Endothelial cell of umbilical vein (primary cell): ENCODE results near the gene ATP10B. TPM values are rescaled to one million over a fixed set of nuclear protein-coding genes. Genes with fewer than 3 reads are reported as not detected.

Experiments used
- BruUV-seq: library from RNA; stranded (reverse); fragments of 400-500 nt; replicated peaks from 2 replicates; lab custom pipeline; 2021; lab: Mats Ljungman, UMichigan
- CTCF ChIA-PET: fragments of 300-600, 350-600 bp; sonication (Branson Sonifier 250); formaldehyde crosslinking; loops from one replicate; lab custom pipeline; 2021; ENCODE audit warnings: antibody characterized with exemption, inconsistent platforms; lab: Charles Lee
- POLR2A ChIA-PET: fragments of 300-600, 350-600 bp; sonication (Branson Sonifier 250); formaldehyde crosslinking; loops from one replicate; lab custom pipeline; 2021; ENCODE audit warnings: antibody characterized with exemption, inconsistent platforms; lab: Charles Lee
- DNase-seq: peaks from one replicate; pipeline ENCODE4 v3.0.0-alpha.2; 2011; ENCODE audit warnings: low read depth, low spot score
- FAIRE-seq: peaks from 2 replicates; lab custom pipeline; 2011; peaks lifted over from hg19 to GRCh38; lab: Jason Lieb, UNC
- H2AFZ ChIP-seq: 2 replicates; pipeline ENCODE4 v1.6.0; 2012; ENCODE audit warnings: low read depth, low read length, control low read depth, inconsistent platforms
- H3K27ac ChIP-seq: 2 replicates; pipeline ENCODE4 v1.5.1; 2011; ENCODE audit warnings: low read depth, mild to moderate bottlenecking, control low read depth, low read length, moderate library complexity; ENCODE audit not compliant: insufficient read depth
- H3K27me3 ChIP-seq, 2 experiments: 2 replicates each; pipeline versions ENCODE4 v1.6.0 to v1.6.1; 2011; ENCODE audit warnings: low read length in 2 of 2, mixed read lengths in 1 of 2; ENCODE audit not compliant: control insufficient read depth in 2 of 2, insufficient read depth in 2 of 2
- H3K36me3 ChIP-seq, 2 experiments: 2 replicates in 1 of 2; 3 replicates in 1 of 2; pipeline ENCODE4 v1.5.1; 2011; ENCODE audit warnings: low read length in 2 of 2, mild to moderate bottlenecking in 1 of 2, moderate library complexity in 1 of 2; ENCODE audit not compliant: control insufficient read depth in 2 of 2, insufficient read depth in 2 of 2; ENCODE audit errors: extremely low read depth in 1 of 2
- H3K4me1 ChIP-seq: 3 replicates; pipeline ENCODE4 v1.5.1; 2011; ENCODE audit warnings: mild to moderate bottlenecking, low read length; ENCODE audit not compliant: control insufficient read depth, insufficient read depth; ENCODE audit errors: extremely low read depth
- H3K4me2 ChIP-seq: 2 replicates; pipeline ENCODE4 v1.6.1; 2011; ENCODE audit warnings: low read length, control low read depth, mixed read lengths; ENCODE audit not compliant: insufficient read depth
- H3K4me3 ChIP-seq, 3 experiments: fragments of 200-600 bp in 1 of 3; sonication (generic), shearing (Covaris generic) in 1 of 3; replicated peaks in 1 of 3; 2 replicates each; pipeline ENCODE4 v1.5.1; 2011 to 2016; ENCODE audit warnings: control low read depth in 3 of 3, low read length in 3 of 3, mild to moderate bottlenecking in 2 of 3, inconsistent platforms in 1 of 3, low read depth in 1 of 3, moderate library complexity in 1 of 3; ENCODE audit not compliant: insufficient read depth in 1 of 3
- H3K79me2 ChIP-seq: 2 replicates; pipeline ENCODE4 v1.6.0; 2012; ENCODE audit warnings: low read length, inconsistent platforms; ENCODE audit not compliant: control insufficient read depth, insufficient read depth
- H3K9ac ChIP-seq: replicated peaks from 2 replicates; pipeline ENCODE3; 2011; ENCODE audit warnings: low read length, control low read depth; ENCODE audit not compliant: insufficient read depth; ENCODE audit errors: extremely low read depth
- H3K9me1 ChIP-seq: replicated peaks from 3 replicates; pipeline ENCODE4 v1.6.0; 2011; ENCODE audit warnings: mild to moderate bottlenecking, low read length; ENCODE audit not compliant: control insufficient read depth, insufficient read depth; ENCODE audit errors: extremely low read depth
- H3K9me3 ChIP-seq: replicated peaks from 2 replicates; pipeline ENCODE4 v1.5.1; 2012; ENCODE audit warnings: low read length, inconsistent platforms; ENCODE audit not compliant: control insufficient read depth, insufficient read depth
- H4K20me1 ChIP-seq: replicated peaks from 2 replicates; pipeline ENCODE3; 2011; ENCODE audit warnings: mild to moderate bottlenecking, low read length; ENCODE audit not compliant: control insufficient read depth, insufficient read depth; ENCODE audit errors: extremely low read depth
- EZH2 ChIP-seq: IDR thresholded peaks from 2 replicates; pipeline ENCODE4 v1.6.1; 2012; ENCODE audit warnings: borderline replicate concordance, low read depth, mild to moderate bottlenecking, moderate library complexity, low read length, inconsistent platforms; ENCODE audit not compliant: severe bottlenecking
- FOS ChIP-seq: IDR thresholded peaks from 2 replicates; pipeline ENCODE4 v1.6.1; 2011; ENCODE audit warnings: mild to moderate bottlenecking, low read length, moderate library complexity, borderline replicate concordance; ENCODE audit not compliant: insufficient read depth
- GATA2 ChIP-seq: IDR thresholded peaks from 2 replicates; pipeline ENCODE4 v1.7.0; 2011; ENCODE audit warnings: low read depth, mild to moderate bottlenecking, moderate library complexity, mixed read lengths, low read length; ENCODE audit not compliant: insufficient read length, insufficient read depth
- JUN ChIP-seq: IDR thresholded peaks from 2 replicates; pipeline ENCODE4 v1.6.1; 2011; ENCODE audit warnings: borderline replicate concordance, low read depth; ENCODE audit not compliant: insufficient read length, insufficient read depth
- MYC ChIP-seq: IDR thresholded peaks from one replicate; pipeline ENCODE4 v1.6.1; 2011; ENCODE audit warnings: mild to moderate bottlenecking, low read depth, low read length
- POLR2A ChIP-seq: IDR thresholded peaks from 2 replicates; pipeline ENCODE4 v1.6.1; 2012; ENCODE audit warnings: low read depth, mild to moderate bottlenecking, control low read depth, low read length
- POLR2AphosphoS5 ChIP-seq: IDR thresholded peaks from 2 replicates; pipeline ENCODE4 v1.6.1; 2012; ENCODE audit warnings: low read depth, mild to moderate bottlenecking, control low read depth, low read length, moderate library complexity; ENCODE audit not compliant: insufficient read depth
- dilution Hi-C: fragments of 300-500 bp; cut with MboI; formaldehyde crosslinking; loops from one replicate; pipeline ENCODE4 v1.15.0; 2019; ENCODE audit warnings: low sequenced_read_pairs; ENCODE audit not compliant: extremely low pct_ligation_motif_present
- intact Hi-C: fragments of 100-400 bp; cut with micrococcal nuclease; formaldehyde crosslinking; loops from one replicate; pipeline ENCODE4 v1.10.0; 2022
- polyA plus RNA-seq, 4 experiments: library from polyadenylated mRNA; depleted of rRNA in 3 of 4; stranded (reverse) in 3 of 4; unstranded in 1 of 4; fragments of >200 nt; gene quantifications; 2 replicates each; pipeline versions ENCODE4 v1.2.1 to v1.2.3, GENCODE V29; 2011 to 2012; ENCODE audit warnings: missing spikeins in 1 of 4
- total RNA-seq: library from RNA; stranded (reverse); gene quantifications from 2 replicates; pipeline ENCODE4 v1.2.3, GENCODE V29; 2021
- TF ChIP-seq, protein P1 (sequence below), 2 donors: IDR thresholded peaks; 1 replicate in 1 of 2; 2 replicates in 1 of 2; pipeline ENCODE4 v1.5.1; 2011; ENCODE audit warnings: low read length in 2 of 2, mild to moderate bottlenecking in 2 of 2, moderate library complexity in 2 of 2, control low read depth in 1 of 2, inconsistent platforms in 1 of 2, low read depth in 1 of 2; ENCODE audit not compliant: insufficient read depth in 1 of 2; ENCODE audit errors: extremely low read depth in 1 of 2
- TF ChIP-seq, protein P2 (sequence below): IDR thresholded peaks from 2 replicates; pipeline ENCODE4 v1.6.1; 2011; ENCODE audit not compliant: insufficient read depth, insufficient read length

ATP10B gene
- total and polyA plus RNA-seq, 2 donors (not counting 3 experiments of a cell fraction or from before 2014, with no cell fraction given) = not detected

- intact Hi-C loops = no loop called here
- Histone ChIP-seq H3K4me2 (no peak overlapping the region), H4K20me1 (no peaks in the 10 kb centered on the region), H3K9me1 (no peaks in the 10 kb centered on the region), H2AFZ (no peak overlapping the region), H3K9ac (no peak overlapping the region), H3K4me1 (no peaks in the 10 kb centered on the region), H3K9me3 (no peaks in the 10 kb centered on the region), H3K27me3 (no peaks in the 10 kb centered on the region), H3K79me2 (no peaks in the 10 kb centered on the region), H3K4me3 (no peak overlapping the region), H3K27ac (no peak overlapping the region), H3K36me3 (no peaks in the 10 kb centered on the region)
- DNase-seq (no peak), FAIRE-seq (no peak)
- CTCF ChIA-PET = no interaction called here
- BruUV-seq = no TSS peak
- dilution Hi-C loops = no loop called here
- TF ChIP-seq MYC = no peak
- TF ChIP-seq POLR2A = no peak
- TF ChIP-seq, protein P1, sequence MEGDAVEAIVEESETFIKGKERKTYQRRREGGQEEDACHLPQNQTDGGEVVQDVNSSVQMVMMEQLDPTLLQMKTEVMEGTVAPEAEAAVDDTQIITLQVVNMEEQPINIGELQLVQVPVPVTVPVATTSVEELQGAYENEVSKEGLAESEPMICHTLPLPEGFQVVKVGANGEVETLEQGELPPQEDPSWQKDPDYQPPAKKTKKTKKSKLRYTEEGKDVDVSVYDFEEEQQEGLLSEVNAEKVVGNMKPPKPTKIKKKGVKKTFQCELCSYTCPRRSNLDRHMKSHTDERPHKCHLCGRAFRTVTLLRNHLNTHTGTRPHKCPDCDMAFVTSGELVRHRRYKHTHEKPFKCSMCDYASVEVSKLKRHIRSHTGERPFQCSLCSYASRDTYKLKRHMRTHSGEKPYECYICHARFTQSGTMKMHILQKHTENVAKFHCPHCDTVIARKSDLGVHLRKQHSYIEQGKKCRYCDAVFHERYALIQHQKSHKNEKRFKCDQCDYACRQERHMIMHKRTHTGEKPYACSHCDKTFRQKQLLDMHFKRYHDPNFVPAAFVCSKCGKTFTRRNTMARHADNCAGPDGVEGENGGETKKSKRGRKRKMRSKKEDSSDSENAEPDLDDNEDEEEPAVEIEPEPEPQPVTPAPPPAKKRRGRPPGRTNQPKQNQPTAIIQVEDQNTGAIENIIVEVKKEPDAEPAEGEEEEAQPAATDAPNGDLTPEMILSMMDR (IDR thresholded peaks at IDR 0.05; ENCODE audit: extremely low read depth in 1 of 2, insufficient read depth in 1 of 2, low read depth in 1 of 2, low read length in 2 of 2) = no peak
- TF ChIP-seq GATA2 = no peak
- TF ChIP-seq FOS = no peak
- TF ChIP-seq JUN = no peak
- POLR2A ChIA-PET = no interaction called here
Observed at GRCh38 chr5:160614136-160614535, 237.9 kb downstream of the ATP10B start.

DNA sequence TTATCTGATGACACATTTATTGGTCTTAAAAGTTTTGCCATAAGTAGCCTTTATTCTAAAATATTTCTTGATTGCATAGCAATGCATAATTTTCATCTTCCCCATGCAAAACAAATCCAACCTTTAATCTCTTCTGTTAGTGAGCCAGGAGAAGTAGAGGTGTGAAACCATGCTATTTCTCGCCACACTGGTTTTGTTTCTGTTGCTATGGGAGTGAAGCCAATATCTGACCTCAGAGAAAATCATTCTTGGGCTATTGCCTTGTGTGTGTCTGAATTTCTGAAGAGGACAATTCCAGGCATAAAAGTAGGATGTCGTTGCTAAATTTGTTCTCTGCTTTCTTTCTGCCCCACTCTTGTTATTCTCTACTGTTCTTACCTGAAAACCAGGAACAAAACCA is 246.7 kb downstream of the ATP10B start:
- no peak overlapping the region for H3K9ac ChIP-seq
- DNase-seq (no peak), FAIRE-seq (no peak)
- no peak for TF ChIP-seq JUN
- TF ChIP-seq, protein P2, sequence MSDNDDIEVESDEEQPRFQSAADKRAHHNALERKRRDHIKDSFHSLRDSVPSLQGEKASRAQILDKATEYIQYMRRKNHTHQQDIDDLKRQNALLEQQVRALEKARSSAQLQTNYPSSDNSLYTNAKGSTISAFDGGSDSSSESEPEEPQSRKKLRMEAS = no peak
- no peak for TF ChIP-seq POLR2A
- TF ChIP-seq POLR2AphosphoS5 = no peak
- TF ChIP-seq FOS = no peak
- TF ChIP-seq GATA2 = no peak
- TF ChIP-seq MYC = no peak
- no peak for TF ChIP-seq EZH2
- TF ChIP-seq, protein P1 (IDR thresholded peaks at IDR 0.05; ENCODE audit: extremely low read depth in 1 of 2, insufficient read depth in 1 of 2, low read depth in 1 of 2, low read length in 2 of 2) = no peak
- no peak overlapping the region for H3K27ac ChIP-seq
- no peak overlapping the region for H3K4me3 ChIP-seq
- no peaks in the 10 kb centered on the region for H3K9me3 ChIP-seq
- no peaks in the 10 kb centered on the region for H4K20me1 ChIP-seq
- no peaks in the 10 kb centered on the region for H3K36me3 ChIP-seq
- CTCF ChIA-PET = no interaction called here
- no peak overlapping the region for H3K4me2 ChIP-seq
- H3K79me2 ChIP-seq = no peaks in the 10 kb centered on the region
- POLR2A ChIA-PET = no interaction called here
- no TSS peak for BruUV-seq
- H3K9me1 ChIP-seq = no peaks in the 10 kb centered on the region
- H3K4me1 ChIP-seq = no peaks in the 10 kb centered on the region
- no peak overlapping the region for H2AFZ ChIP-seq
- intact Hi-C loops = no loop called here
- H3K27me3 ChIP-seq = no peaks in the 10 kb centered on the region
- dilution Hi-C loops = no loop called here
